ENCODE data around the gene FAM98B.

The FAM98B gene

DNA sequence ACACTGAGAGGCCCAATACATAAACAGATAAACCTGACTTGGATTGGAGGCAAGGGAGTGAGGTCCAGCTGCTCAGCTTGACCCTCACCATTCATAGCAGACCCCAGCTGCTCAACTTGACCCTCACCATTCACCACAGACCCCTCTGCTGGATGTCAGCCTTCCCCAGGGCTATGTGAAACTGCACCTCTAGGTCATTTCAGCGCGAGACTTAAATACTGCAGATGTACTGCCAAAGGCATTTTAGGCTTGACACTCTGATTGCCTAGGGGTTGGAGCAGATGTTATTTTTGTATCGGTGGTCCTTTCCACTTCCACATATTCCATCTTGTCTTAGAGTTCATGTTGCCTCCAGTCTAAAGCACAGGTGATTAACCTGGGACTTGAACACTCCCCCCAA lies 41.5 kb upstream of the FAM98B start:
- Histone ChIP-seq H2BK12ac (ENCODE audit: low read length) (no peak overlapping the region), H3K27me3 (ENCODE audit: insufficient read depth, low read length) (no peaks in the 10 kb centered on the region), H2AK5ac (ENCODE audit: low read length) (no peak overlapping the region), H4K12ac (ENCODE audit: low read depth, low read length) (no peak overlapping the region), H2BK5ac (ENCODE audit: low read depth, low read length, poor library complexity) (no peak overlapping the region), H2AFZ (ENCODE audit: insufficient read depth, low read length, poor library complexity) (no peak overlapping the region), H4K91ac (ENCODE audit: low read depth, low read length) (no peak overlapping the region), H2BK120ac (ENCODE audit: insufficient read depth, low read length, poor library complexity) (no peak overlapping the region), H3K4me1 (ENCODE audit: control insufficient read depth in 1 of 2, insufficient read depth in 2 of 2, low read length in 2 of 2) (peaks cover 0 to 6% of the 10 kb centered on the region in 2 experiments), H3K36me3 (ENCODE audit: control insufficient read depth in 1 of 2, insufficient read depth in 2 of 2, low read length in 2 of 2) (no peaks in the 10 kb centered on the region), H3K4me2 (ENCODE audit: low read length) (no peak overlapping the region), H3K4ac (ENCODE audit: low read depth, low read length) (no peak overlapping the region), H4K8ac (ENCODE audit: low read depth, low read length) (no peak overlapping the region), H3K79me1 (ENCODE audit: low read length) (no peaks in the 10 kb centered on the region), H3K23ac (ENCODE audit: low read length) (no peak overlapping the region), H3K9me3 (ENCODE audit: insufficient read depth, low read depth, low read length) (no peaks in the 10 kb centered on the region), H3K14ac (ENCODE audit: low read length) (no peak overlapping the region), H3K18ac (ENCODE audit: low read length) (no peak overlapping the region), H3K27ac (ENCODE audit: low read depth, low read length) (no peak overlapping the region), H3K4me3 (ENCODE audit: low read depth, low read length) (no peak overlapping the region), H3K79me2 (ENCODE audit: control insufficient read depth, insufficient read depth, low read length, poor library complexity) (no peaks in the 10 kb centered on the region), H3K9ac (ENCODE audit: low read length) (no peak overlapping the region)
- WGBS (ENCODE audit: extremely low coverage, insufficient coverage, insufficient read length): no CpG with 5 or more reads among the region's 3 CpGs
- no peak for DNase-seq

- Histone ChIP-seq H3K4me2 (ENCODE audit: low read length) (no peak overlapping the region), H3K4me3 (ENCODE audit: low read depth, low read length) (no peak overlapping the region), H3K27ac (ENCODE audit: low read depth, low read length) (no peak overlapping the region), H3K4me1 (ENCODE audit: control insufficient read depth in 1 of 2, insufficient read depth in 2 of 2, low read length in 2 of 2) (peaks cover 0 to 6% of the 10 kb centered on the region in 2 experiments), H3K18ac (ENCODE audit: low read length) (no peak overlapping the region), H3K4ac (ENCODE audit: low read depth, low read length) (no peak overlapping the region), H3K36me3 (ENCODE audit: control insufficient read depth in 1 of 2, insufficient read depth in 2 of 2, low read length in 2 of 2) (no peaks in the 10 kb centered on the region), H2BK5ac (ENCODE audit: low read depth, low read length, poor library complexity) (no peak overlapping the region), H3K9ac (ENCODE audit: low read length) (no peak overlapping the region), H3K23ac (ENCODE audit: low read length) (no peak overlapping the region), H3K14ac (ENCODE audit: low read length) (no peak overlapping the region), H4K12ac (ENCODE audit: low read depth, low read length) (no peak overlapping the region), H3K27me3 (ENCODE audit: insufficient read depth, low read length) (no peaks in the 10 kb centered on the region), H3K79me2 (ENCODE audit: control insufficient read depth, insufficient read depth, low read length, poor library complexity) (no peaks in the 10 kb centered on the region), H4K91ac (ENCODE audit: low read depth, low read length) (no peak overlapping the region), H2BK120ac (ENCODE audit: insufficient read depth, low read length, poor library complexity) (no peak overlapping the region), H3K9me3 (ENCODE audit: insufficient read depth, low read depth, low read length) (no peaks in the 10 kb centered on the region), H2AK5ac (ENCODE audit: low read length) (no peak overlapping the region), H4K8ac (ENCODE audit: low read depth, low read length) (no peak overlapping the region), H2AFZ (ENCODE audit: insufficient read depth, low read length, poor library complexity) (no peak overlapping the region), H2BK12ac (ENCODE audit: low read length) (no peak overlapping the region), H3K79me1 (ENCODE audit: low read length) (no peaks in the 10 kb centered on the region)
- peak in 1 of 2 donors; percentile 26 for DNase-seq
These were observed 39.6 kb upstream of the FAM98B start for GRCh38 chr15:38414357-38414756.

GRCh38 chr15:38421069-38421690 lies 32.7 kb upstream of the FAM98B start:
- no peak overlapping the region for H2AFZ ChIP-seq (ENCODE audit: insufficient read depth, low read length, poor library complexity)
- no peak overlapping the region for H3K14ac ChIP-seq (ENCODE audit: low read length)
- WGBS (ENCODE audit: extremely low coverage, insufficient coverage, insufficient read length): no CpG with 5 or more reads among the region's 4 CpGs
- H3K79me2 ChIP-seq (ENCODE audit: control insufficient read depth, insufficient read depth, low read length, poor library complexity): no peaks in the 10 kb centered on the region
- H4K91ac ChIP-seq (ENCODE audit: low read depth, low read length): no peak overlapping the region
- H3K79me1 ChIP-seq (ENCODE audit: low read length): no peaks in the 10 kb centered on the region
- no peak overlapping the region for H4K8ac ChIP-seq (ENCODE audit: low read depth, low read length)
- no peak overlapping the region for H3K18ac ChIP-seq (ENCODE audit: low read length)
- H3K4me2 ChIP-seq (ENCODE audit: low read length): no peak overlapping the region
- H3K27me3 ChIP-seq (ENCODE audit: insufficient read depth, low read length): no peaks in the 10 kb centered on the region
- peak in 1 of 2 donors; percentile 44 for DNase-seq
- no peak overlapping the region for H2BK12ac ChIP-seq (ENCODE audit: low read length)
- no peak overlapping the region for H3K27ac ChIP-seq (ENCODE audit: low read depth, low read length)
- H4K12ac ChIP-seq (ENCODE audit: low read depth, low read length): no peak overlapping the region
- H3K9me3 ChIP-seq (ENCODE audit: insufficient read depth, low read depth, low read length): peaks cover 3% of the 10 kb centered on the region
- H2BK5ac ChIP-seq (ENCODE audit: low read depth, low read length, poor library complexity): no peak overlapping the region
- H3K9ac ChIP-seq (ENCODE audit: low read length): no peak overlapping the region
- H3K23ac ChIP-seq (ENCODE audit: low read length): no peak overlapping the region
- no peaks in the 10 kb centered on the region for H3K36me3 ChIP-seq (ENCODE audit: control insufficient read depth in 1 of 2, insufficient read depth in 2 of 2, low read length in 2 of 2)
- H3K4me3 ChIP-seq (ENCODE audit: low read depth, low read length): no peak overlapping the region
- H2AK5ac ChIP-seq (ENCODE audit: low read length): no peak overlapping the region
- H3K4me1 ChIP-seq (ENCODE audit: control insufficient read depth in 1 of 2, insufficient read depth in 2 of 2, low read length in 2 of 2): no peaks in the 10 kb centered on the region
- no peak overlapping the region for H2BK120ac ChIP-seq (ENCODE audit: insufficient read depth, low read length, poor library complexity)
- no peak overlapping the region for H3K4ac ChIP-seq (ENCODE audit: low read depth, low read length)

- DNase-seq: no peak
These were observed 29.8 kb upstream of the FAM98B start for GRCh38 chr15:38424101-38424552.

More at GRCh38 chr15:38424101-38424552, 29.8 kb upstream of the FAM98B start:
- Histone ChIP-seq H4K8ac (ENCODE audit: low read depth, low read length) (no peak overlapping the region), H3K79me2 (ENCODE audit: control insufficient read depth, insufficient read depth, low read length, poor library complexity) (no peaks in the 10 kb centered on the region), H3K9ac (ENCODE audit: low read length) (no peak overlapping the region), H3K14ac (ENCODE audit: low read length) (no peak overlapping the region), H2AK5ac (ENCODE audit: low read length) (no peak overlapping the region), H3K9me3 (ENCODE audit: insufficient read depth, low read depth, low read length) (peaks cover 3% of the 10 kb centered on the region), H3K18ac (ENCODE audit: low read length) (no peak overlapping the region), H3K4ac (ENCODE audit: low read depth, low read length) (no peak overlapping the region), H2BK120ac (ENCODE audit: insufficient read depth, low read length, poor library complexity) (no peak overlapping the region), H3K23ac (ENCODE audit: low read length) (no peak overlapping the region), H3K36me3 (ENCODE audit: control insufficient read depth in 1 of 2, insufficient read depth in 2 of 2, low read length in 2 of 2) (no peaks in the 10 kb centered on the region), H2BK12ac (ENCODE audit: low read length) (no peak overlapping the region), H3K4me1 (ENCODE audit: control insufficient read depth in 1 of 2, insufficient read depth in 2 of 2, low read length in 2 of 2) (no peaks in the 10 kb centered on the region), H2BK5ac (ENCODE audit: low read depth, low read length, poor library complexity) (no peak overlapping the region), H2AFZ (ENCODE audit: insufficient read depth, low read length, poor library complexity) (no peak overlapping the region), H4K91ac (ENCODE audit: low read depth, low read length) (no peak overlapping the region), H4K12ac (ENCODE audit: low read depth, low read length) (no peak overlapping the region), H3K27me3 (ENCODE audit: insufficient read depth, low read length) (no peaks in the 10 kb centered on the region), H3K79me1 (ENCODE audit: low read length) (no peaks in the 10 kb centered on the region), H3K4me3 (ENCODE audit: low read depth, low read length) (no peak overlapping the region), H3K4me2 (ENCODE audit: low read length) (no peak overlapping the region), H3K27ac (ENCODE audit: low read depth, low read length) (no peak overlapping the region)
- WGBS (ENCODE audit: extremely low coverage, insufficient coverage, insufficient read length): no CpG with 5 or more reads among the region's 4 CpGs
